GM12875 (cell line): ENCODE data around the gene BAZ1B.
"Not testable (repeated sequence)": the region's sequence is repeated elsewhere in the genome, so short reads cannot be mapped to it uniquely, and the experiment has no call there.

Experiments used
- H3K4me3 ChIP-seq: one replicate; pipeline ENCODE4 v1.5.1; 2011; ENCODE audit warnings: low read depth, low read length, control low read depth
- TF ChIP-seq, protein P1 (sequence below): IDR thresholded peaks from 2 replicates; pipeline ENCODE4 v1.5.1; 2011; ENCODE audit warnings: low read depth, mild to moderate bottlenecking, control low read depth, inconsistent platforms, low read length, moderate library complexity, borderline replicate concordance; ENCODE audit not compliant: insufficient read depth

The BAZ1B gene

DNA sequence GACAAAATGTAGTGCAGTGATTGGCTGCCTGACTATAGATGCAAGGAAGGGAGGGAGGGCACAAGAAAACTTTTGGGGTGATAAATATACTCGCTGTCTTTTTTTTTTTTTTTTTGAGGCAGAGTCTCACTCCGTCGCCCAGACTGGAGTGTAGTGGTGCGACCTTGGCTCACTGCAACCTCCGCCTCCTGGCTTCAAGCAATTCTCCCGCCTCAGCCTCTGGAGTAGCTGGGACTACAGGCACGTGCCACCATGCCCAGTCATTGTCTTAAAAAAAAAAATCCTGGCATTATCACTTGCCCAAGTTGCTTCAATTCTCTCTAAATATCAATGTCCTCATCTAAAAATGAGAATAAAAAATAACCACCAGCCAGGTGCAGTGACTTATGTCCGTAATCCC lies 96.1 kb downstream of the BAZ1B start:
- H3K4me3 ChIP-seq, result no peak overlapping the region
- TF ChIP-seq, protein P1, sequence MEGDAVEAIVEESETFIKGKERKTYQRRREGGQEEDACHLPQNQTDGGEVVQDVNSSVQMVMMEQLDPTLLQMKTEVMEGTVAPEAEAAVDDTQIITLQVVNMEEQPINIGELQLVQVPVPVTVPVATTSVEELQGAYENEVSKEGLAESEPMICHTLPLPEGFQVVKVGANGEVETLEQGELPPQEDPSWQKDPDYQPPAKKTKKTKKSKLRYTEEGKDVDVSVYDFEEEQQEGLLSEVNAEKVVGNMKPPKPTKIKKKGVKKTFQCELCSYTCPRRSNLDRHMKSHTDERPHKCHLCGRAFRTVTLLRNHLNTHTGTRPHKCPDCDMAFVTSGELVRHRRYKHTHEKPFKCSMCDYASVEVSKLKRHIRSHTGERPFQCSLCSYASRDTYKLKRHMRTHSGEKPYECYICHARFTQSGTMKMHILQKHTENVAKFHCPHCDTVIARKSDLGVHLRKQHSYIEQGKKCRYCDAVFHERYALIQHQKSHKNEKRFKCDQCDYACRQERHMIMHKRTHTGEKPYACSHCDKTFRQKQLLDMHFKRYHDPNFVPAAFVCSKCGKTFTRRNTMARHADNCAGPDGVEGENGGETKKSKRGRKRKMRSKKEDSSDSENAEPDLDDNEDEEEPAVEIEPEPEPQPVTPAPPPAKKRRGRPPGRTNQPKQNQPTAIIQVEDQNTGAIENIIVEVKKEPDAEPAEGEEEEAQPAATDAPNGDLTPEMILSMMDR, result no peak

DNA sequence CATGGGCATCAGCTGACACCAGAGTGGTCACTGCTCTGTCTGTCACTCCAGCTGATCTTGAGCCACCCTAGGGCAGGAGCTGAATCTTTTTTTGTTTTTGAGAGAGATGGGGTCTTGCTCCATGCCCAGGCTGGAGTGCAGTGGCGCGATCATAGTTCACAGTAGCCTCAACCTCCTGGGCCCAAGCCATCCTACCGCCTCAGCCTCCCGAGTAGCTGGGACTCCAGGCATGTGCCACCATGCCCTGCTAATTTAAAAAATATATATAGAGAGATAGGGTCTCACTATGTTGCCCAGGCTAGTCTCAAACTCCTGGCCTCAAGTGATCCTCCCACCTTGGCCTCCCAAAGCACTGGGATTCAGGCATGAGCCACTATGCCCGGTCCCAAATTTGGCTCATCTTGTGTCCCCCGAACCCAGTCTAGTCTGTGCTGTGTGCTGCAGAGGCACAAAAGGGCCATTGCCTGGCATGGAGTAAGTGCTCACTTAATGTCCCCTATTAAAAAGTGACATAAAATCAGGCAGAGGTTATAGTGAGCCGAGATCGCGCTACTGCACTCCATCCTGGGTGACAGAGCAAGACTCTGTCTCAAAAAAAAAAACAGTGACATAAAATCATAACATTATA lies 96.6 kb downstream of the BAZ1B start:
- TF ChIP-seq, protein P1, result no peak
- H3K4me3 ChIP-seq, result no peak overlapping the region

DNA sequence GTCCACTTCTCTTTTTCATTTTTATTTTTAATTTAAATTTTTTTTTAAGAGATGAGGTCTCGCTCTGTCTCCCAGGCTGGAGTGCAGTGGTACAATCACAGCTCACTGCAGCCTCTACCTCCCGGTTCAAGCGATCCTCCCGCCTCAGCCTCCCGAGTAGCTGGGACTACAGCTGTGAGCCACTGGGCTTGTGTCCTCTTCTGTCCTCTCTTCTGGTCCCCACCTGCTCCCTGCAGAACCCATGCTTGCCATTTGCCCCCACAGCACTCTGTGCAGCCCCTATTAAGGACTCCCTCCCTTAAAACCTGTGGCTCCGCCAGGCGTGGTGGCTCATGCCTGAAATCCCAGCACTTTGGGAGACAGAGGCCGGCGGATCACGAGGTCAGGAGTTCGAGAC lies 97.6 kb downstream of the BAZ1B start:
- TF ChIP-seq, protein P1, result no peak
- no peak overlapping the region for H3K4me3 ChIP-seq

DNA sequence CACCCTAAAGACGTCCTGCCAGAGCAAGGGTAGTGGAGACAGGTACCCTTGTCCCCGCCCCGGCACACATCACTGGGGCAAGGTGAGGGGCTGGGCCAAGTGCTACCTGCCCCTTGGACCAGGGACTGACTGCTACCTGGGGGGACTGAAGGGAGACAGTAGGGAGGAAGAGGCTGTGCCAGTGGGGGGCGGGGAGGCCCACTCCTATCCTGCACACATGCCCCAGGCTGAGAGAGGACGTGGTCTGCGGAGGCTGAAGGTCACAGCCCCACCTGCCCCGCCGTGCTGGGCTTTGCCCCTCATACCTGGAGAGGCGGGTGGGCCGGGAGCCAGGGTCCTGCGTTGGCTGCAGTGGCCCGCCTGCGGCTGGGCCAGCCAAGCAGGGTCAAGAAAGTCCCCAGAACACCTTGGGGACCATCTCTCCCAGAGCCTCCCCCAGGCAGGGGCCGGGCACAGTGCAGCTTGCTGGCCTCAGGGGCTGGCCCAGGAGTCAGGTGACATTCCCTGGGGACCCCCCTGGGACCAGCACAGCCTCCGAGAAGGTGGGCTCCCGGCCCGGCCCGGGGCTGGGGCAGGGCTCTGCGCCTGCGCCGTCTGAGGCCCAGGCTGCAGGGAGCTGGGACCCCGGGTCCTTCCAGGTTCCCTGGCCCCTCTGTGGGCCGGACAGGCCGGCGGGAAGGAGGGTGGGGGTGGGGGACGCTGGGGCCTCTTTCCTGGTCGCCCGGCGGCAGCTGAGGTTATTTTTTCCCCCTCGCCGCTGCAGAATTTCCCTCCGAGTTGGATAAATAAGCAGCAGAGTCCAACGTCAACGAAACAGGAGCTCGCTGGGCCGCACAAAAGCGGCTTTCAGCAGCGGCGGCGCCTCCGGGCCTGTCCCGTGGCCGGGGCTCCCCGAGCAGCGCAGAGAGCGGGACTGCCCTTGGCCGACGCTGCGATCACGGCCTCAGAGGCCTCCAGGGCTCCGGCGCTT lies 98.3 kb downstream of the BAZ1B start:
- no peak overlapping the region for H3K4me3 ChIP-seq
- TF ChIP-seq, protein P1, result no peak

DNA sequence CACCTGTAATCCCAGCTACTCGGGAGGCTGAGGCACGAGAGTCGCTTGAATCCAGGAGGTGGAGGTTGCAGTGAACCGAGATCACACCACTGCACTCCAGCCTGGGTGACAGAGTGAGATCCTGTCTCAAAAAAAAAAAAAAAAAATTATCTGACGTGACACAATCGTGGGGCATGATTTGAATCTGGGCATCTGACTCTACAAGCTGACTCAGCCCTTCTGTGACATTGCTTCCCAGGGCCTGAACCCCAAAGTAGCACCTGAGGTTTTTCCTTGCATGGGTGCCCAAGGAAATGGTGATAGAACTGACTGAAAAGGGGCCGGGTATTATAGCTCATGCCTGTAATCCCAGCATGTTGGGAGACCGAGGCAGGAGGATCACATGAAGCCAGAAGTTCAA lies 101.5 kb downstream of the BAZ1B start:
- H3K4me3 ChIP-seq, result not testable (repeated sequence)

DNA sequence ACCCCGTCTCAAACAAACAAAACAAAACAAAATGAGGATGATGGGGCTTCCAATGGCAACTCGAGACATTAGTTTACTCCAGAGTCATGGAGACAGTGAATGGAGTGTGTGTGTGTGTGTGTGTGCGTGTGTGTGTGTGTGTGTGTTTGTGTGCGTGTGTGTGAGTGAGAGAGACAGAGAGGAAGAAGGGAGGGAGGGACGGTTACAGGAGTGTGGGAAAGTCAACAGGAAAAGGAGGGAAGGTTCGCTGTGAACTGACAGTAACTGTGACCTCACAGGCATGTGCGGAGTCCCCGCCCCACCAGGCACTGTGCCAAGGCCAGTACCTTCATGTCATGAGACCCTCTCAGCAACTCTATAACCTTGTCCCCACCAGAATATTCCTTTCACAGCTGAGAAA lies 102.1 kb downstream of the BAZ1B start:
- not testable (repeated sequence) for H3K4me3 ChIP-seq

DNA sequence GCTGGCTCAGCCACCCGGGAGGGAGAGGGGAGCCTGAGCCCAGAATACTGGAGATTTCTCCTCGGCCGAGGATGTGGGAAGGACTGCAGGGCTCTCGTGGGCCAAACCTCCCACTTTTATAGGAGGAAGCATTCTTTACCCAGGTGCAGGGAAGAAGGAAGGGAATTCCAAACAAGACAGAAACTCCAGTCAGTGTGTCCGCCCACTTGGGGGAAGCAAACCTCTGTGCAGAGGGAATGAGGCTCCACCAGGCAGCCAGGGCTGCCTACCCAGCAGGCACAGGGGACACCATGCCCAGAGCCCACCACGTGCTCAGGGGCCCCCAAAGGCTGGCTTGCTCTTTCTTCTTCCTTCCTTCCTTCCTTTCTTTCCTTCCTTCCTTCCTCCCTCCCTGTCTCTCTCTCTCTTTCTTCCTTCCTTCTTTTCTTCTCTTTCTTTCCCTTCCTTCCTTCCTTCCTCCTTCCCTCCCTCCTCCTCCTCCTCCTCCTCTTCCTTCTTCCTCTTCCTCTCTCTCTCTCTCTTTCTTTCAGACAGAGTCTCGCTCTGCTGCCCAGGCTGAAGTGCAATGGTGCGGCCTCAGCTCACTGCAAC lies 103.9 kb downstream of the BAZ1B start:
- H3K4me3 ChIP-seq, result no peak overlapping the region
- TF ChIP-seq, protein P1, result no peak

DNA sequence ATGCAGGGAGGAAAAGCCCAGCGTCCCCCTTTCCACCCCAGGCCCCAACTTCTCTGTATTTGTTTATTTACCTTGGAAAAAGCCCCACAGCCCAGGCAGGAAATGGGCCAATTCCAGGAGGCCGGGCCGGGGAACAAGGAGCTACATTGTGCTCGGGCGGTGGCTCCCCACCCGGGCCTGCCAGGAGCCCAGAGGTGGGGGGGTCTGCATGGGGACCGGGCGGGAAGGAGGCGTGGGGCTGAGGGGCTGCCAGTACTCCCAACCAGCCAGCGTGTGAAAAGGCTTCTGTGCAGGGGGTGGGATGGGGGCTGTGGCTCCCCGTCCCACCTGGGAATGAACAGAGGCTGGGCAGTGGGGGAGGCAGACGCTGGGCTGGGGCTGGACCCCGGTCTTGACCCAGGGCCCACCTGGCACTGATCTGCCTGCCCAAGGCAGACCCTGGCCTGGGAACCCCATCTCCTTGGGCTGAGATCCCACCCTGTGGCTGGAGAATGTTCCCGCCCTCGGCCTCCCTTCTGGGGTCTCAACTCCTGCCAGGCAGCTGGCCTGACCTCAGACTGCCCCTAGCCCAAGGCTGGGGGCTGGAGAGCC lies 111.5 kb downstream of the BAZ1B start:
- H3K4me3 ChIP-seq, result not testable (repeated sequence)

DNA sequence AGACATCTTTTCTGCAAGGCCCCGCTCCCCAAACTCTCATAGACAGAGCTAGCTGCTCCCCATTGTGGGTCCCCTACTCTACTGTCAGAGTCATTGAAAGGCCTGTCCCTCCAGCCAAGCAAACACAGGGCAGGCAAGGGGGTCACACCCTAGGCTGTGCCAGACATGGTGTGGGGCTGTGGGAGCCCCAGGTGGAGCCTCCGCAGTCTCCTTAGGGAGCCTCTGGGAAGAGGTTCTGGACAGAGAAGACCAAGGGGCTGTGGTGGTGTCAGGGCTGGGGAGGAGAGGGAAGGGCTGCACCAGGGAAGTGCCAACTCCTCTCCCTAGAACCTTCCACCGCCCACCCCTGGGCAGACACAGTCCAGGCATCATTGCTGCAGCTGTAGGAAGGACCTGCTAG lies 117.2 kb downstream of the BAZ1B start:
- H3K4me3 ChIP-seq, result not testable (repeated sequence)

DNA sequence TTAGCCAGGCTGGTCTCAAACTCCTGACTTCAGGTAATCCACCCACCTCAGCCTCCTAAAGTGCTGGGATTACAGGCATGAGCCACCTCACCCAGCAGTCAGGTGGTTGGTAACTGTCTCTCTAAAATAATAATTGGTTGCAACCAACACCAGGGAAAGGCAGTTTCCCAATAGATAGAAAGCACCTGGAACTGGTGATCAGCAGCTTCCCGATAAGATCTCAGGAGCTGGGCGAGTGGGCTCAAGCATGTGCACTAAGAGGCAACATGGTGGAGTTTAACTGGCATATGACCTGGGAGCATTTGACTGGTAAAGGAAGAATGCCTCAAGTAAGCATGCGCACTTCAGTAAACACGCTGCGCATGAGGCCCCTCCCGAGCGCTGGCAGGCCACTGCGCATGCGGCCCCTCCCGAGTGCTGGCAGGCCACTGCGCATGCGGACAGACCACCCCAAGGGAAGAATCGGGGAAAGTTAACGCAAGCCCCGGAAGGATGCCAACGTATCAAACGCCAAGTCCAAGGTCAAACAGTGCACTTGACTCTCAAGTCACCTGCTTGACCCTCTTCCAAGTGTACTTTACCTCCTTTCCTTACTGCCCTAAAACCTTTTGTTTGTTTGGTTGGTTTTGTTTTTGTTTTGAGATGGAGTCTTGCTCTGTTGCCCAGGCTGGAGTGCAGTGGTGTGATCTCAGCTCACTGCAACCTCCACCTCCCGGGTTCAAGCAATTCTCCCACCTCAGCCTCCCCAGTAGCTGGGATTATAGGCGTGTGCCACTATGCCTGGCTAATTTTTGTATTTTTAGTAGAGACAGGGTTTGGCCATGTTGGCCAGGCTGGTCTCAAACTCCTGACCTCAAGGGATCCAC lies 122.7 kb downstream of the BAZ1B start:
- not testable (repeated sequence) for H3K4me3 ChIP-seq
